Measurements from ENCODE around the gene TAF1D.
A peak's percentile ranks its signal among the peaks of the same experiment; 100 is the strongest.
"Not testable (repeated sequence)": the region's sequence is repeated elsewhere in the genome, so short reads cannot be mapped to it uniquely, and the experiment has no call there.

TAF1D gene

DNA sequence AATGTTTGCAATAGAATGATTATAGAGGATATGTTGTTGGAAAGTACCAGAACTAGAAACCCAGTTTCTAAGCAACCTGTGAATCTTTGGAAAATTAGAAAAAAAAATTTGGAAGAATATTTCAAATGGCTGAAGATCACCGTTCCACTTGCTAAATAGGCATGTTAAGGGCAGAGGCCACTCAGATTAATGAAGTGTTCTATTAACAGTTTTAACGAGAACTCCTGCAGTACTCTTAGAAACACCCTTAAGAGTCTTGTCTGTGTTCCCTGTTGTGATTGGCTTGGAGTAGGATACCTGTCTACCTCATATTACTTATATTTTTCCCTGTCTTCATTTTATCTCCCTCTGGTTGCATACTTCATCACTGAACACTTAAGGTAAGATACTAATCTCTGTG is 4.8 kb upstream of the TAF1D start:
- no peak for DNase-seq

DNA sequence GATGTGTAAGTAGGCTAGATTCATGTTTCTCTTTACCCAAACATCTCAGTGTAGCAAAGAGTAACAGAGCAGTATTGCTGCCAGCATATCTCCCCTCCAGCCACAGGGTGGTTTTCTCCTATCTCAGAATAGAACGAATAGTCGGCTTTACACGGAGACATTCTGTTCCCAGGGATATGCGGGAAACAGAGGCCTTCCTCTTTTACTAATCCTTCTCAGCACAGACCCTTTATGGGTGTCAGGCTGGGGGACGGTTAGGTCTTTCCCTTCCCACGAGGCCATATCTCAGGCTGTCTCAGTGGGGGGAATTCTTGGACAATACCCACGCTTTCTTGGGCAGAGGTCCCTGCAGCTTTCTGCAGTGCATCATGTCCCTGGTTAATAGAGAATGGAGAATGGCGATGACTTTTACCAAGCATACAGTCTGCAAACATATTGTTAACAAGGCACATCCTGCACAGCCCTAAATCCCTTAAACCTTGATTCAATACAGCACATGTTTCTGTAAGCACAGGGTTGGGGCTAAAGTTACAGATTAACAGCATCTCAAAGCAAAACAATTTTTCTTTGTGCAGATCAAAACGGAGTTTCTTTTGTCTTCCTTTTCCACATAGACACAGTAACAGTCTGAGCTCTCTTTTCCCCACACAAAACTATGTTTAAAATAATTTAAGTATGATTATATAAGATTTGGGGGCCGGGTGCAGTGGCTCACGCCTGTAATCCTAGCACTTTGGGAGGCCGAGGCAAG is 3.9 kb upstream of the TAF1D start:
- not testable (repeated sequence) for DNase-seq

DNA sequence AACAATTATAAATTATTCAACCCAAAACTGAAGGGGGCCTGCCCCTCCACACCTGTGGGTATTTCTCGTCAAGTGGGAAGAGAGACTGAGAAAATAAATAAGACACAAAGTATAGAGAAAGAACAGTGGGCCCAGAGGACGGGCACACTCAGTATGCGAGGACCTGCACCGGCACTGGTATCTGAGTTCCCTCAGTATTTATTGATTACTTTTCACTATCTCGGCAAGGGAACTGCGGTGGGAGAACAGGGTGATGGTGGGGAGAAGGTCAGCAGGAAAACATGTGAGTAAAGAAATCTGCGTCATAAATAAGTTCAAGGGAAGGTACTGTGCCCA is 3.3 kb upstream of the TAF1D start:
- DNase-seq: no peak

DNA sequence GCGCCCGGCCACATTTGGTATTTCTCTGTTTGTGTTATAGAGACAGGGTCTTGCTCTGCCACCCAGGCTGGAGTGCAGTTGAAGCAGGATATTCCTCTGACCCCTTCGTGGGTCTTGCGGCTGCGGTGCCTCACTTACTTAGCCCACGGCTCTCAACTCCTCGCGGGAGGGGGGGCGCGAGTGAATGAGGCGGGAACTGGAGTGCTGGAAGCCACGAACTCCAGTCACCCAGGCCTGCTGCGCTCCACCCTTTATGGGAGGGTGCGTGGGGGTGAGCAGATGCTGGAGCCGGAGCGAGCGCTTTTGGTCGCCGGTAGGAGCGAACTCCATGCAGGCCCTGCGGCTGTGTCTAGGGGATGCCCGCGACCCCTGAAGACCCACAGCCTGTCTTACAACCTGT is 2.0 kb upstream of the TAF1D start:
- no peak for DNase-seq

DNA sequence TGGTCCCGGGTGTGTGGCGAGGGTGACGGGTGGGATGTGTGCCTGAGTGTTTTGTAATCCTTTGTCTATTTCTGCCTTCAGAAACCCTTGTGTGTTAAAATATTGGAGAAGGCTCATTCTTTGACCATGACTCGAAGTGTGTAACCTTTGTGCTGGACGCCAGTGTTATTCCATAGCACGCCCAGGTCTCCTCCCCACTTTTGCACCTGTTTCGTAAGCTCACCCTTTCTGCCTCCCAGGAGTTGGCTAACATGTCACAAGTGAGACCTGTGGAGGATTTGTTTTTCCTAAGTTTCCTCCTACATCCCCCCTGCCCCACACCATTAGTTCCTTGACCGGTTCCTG is 559 bp upstream of the TAF1D start:
- DNase-seq: peak; percentile 48 to 51

DNA sequence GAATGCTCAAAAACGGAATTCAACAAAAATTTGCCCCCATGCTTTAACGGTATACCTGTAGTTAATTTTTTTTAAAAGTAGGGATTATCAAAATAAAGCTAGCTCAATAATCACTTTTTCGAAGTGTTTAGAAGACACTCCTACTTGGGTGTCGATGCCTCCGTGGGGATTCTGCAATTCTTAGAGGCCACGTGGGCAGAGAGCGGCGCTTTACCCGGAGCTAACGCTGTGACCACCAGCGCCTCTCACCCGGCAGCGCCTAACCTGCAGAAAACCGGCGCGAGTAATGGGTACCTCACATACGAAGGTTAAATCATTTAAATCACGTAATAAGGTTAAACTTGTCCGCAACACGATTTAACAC is 583 bp downstream of the TAF1D start:
- peak; percentile 5 to 42 for DNase-seq

DNA sequence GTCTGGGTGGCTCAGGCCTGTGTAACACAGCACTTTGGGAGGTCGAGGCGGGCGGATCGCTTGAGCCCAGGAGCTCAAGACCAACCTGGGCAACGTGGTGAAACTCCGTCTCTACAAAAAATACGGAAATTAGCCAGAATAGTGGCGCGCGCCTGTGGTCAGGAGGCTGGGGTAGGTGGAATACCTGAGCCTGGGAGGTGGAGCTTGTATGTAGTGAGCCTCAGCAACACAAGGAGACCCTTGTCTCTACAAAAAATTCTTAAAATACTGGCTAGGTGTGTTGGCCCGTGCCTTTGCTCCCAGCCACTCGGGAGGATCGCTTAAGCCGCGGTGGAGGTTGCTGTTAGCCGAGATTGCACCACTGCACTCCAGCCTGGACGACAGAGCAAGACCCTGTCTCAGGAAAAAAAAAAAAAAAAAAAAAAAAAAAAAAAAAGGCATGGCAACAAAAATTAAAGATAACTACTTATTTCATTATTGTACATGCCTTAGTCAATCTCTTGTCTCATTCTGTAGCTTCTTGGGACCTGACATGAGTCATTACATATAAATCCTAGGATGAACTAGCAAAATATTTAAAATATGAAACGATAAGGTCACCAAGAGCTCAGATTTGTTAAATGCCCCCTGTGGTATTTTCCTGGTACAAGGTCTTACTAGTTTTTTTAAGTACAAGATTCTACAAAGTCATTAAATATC is 1.1 kb downstream of the TAF1D start:
- DNase-seq: no peak

DNA sequence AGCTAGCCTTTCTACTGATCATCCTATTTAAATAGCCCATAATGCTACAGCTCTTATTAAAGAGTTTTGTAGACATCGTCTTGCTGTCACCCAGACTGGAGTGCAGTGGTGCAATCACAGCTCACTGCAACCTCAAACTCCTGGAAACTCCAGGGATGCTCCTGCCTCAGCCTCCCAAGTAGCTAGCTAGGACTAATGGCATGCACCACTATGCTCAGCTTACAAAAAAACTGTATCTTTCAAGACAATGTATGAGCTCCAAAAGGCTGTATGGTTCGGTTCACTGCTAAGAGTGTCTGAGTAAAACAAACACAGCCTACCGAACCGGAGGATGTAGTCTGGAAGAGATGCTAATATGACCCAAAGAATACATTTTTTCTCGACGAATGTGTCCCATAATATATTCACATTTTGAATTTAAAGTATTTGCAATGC is 2.6 kb downstream of the TAF1D start:
- no peak for DNase-seq

DNA sequence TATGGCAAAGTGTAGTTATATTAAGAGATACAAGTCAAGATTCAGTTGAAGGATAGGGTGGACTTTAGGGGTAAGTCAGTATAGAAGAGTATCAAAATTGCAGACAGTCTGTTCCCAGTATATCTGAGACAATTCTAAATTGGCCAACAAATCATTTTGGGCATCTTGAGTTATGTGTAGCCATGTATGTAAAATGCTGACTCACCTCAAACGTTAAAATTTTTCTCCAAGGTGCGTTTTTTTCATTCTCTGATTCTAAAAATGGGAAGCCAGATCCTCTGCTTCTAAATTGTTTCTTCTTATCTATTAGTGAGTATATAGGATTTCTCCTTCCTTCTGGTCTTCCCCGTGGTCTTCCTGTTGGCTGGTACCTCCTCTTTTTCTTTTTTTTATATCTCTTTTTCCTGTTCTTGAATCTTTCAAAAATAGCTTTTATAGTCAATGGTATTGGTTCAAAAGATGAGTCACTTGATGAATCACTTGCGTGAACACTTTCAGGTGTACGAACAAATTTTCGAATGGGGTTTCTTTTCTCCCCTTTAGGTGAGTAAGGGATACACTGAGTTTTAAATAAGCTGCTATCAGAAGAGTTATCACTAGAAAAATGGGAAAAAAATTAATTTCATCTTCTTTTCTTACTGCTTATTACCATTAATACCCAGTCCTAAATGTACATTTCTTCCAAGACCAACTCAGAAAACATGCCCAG is 3.2 kb downstream of the TAF1D start:
- no peak for DNase-seq

DNA sequence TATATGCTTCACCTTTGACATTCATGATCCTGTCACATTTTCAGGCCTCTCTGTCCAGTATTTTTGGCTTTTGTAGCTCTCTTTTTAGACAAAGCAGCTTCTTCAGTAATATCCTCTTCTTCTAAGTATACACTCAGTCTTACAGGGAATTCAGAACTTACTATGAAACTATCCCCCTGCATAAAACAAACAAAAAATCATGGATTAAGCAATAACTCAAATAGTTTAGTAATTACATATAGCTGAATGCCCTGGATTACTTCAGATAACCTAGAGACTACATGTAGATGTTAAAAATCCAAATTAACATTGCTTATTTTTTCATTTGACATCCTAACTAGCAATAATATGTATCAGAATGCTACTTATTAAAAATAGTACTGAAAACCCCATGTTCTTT is 5.2 kb downstream of the TAF1D start:
- DNase-seq: no peak

DNA sequence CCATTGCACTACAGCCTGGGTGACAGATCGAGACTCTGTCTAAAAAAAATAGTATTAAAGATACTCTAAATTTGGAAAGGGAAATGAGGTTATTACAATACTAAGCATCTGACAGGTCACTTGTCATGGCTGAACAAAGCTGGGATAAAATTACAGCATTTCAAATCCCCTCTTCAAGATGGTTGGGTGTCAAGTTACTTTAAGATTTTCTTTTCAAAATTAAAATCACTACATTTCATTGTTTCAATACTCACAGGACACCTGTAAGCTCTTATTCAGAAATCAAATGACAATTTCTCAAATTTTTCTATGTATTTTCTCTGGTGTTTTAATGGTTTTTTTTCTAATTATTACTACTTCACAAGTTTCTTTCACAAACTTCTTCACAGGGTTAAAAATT is 5.7 kb downstream of the TAF1D start:
- DNase-seq: no peak

DNA sequence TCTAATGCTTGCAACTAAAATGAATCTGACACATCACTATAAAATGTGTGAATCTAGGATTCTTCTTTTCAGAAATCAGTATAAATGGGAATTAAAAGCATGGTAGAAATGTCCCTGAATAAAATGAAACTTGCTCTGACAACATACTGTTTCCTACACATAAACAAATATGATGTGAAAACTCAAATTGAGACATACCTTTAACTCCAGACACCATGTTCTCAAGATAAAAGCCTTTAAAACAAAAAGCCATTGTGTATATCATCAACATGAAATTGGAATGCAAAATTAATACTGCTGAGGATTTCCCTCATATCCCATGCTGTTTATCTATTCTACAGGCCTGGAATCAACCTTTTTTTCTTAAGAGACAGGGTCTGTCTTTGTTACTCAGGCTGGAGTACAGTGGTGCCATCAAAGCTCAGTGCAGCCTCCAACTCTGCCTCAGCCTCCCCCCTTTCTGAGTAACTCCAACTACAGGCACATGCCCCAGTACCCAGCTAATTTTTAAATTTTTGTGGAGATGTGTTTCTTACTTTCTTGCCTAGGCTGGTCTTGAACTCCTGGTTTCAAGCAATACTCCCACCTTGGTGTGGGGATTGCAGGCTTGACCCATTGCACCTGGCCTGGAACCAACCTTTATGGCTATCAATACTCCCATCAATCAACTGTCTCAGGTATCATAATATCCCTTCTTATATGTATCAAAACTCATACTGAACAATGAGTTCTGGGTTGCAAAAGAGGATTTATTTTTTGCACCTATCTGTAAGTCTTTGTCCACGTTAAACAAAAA is 6.7 kb downstream of the TAF1D start:
- no peak for DNase-seq

DNA sequence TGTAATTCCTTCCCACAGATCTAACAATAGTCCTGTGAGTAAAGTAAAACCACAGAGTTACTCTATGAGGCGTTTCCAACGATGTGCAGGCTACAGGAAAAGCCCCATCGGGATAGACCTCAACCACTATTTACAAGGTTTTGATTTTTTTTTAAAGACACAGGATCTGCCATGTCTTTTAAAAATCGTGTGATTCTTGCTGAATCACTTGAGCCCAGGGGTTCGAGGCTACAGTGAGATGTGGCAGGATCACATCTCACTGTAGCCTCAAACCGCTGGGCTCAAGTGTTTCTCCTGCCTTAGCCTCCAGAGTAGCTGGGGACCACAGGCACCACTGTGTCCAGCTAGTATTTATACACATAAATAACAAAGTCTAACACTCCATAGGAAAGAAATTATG is 7.8 kb downstream of the TAF1D start:
- no peak for DNase-seq

DNA sequence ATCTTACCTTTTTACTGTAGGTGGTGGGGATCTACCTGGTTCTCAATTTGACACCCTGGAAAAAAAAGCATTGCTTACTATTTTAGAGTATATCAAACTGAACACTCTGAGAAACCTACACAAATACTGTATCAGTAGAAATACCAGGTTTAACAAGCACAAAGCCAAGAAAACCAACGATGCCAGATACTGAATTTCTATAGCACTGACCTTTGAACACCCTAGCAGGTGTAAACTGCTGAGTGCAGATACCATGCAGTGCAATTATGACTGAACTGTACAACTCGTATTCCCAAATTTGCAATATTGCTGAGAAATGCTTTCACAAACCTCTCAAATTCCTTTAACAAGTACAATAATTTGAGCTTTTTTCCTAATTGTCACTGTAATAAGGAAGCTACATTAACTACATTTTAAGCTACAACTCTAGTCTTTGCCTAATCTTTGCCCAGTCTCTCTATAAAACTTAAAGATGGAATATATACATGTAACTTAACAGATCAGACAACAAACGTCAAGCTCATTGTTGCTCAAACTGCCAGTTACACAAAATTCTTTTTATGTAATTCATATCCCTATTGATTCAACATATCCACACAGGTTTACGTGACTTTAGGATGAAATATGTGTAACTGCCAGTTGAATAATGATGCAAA is 8.9 kb downstream of the TAF1D start:
- DNase-seq: no peak

DNA sequence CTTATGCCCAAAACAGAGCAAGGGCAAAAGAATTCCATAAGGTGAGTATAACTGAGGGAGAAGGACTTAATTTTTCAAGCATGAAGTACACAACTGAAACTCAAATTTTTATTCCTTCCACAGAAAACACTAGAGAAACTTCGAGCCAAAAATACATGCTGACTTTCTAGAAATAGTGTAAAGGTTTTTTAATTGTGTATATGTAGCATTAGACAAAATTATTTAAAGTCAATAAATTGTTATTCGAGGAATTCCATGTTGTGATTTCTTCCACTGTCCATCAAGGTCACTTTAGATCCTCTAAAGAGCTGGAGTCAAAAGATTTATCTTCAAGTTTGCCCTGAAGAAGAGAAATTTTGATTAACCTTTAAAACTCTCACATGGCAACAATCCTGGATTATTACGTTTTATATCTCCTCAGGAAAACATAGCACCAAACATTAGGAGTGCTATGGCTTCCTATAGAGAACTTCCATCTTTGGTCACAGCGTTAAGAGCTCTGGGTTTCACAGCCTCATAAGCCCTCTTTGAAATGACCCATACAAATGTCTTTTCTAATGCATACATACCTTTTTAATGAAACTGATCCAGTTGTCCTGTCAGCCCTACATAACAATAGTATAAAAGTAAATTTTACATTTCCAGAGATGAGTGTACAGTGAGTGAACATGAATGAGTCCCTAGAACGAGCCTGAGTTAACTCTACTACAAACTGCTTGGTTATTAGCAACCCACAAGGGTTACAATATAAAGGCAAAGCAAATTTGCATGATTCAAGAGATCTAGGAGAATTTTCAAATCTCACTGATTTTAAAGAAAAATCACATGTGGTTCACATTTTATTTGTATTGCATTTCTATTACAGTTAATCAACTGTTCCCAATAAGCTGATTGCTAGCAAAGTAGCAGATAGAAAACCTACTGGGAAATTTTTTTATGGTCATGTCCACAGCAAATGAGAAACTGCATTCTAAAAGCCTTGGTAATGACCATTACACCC is 10.9 kb downstream of the TAF1D start:
- no peak for DNase-seq

DNA sequence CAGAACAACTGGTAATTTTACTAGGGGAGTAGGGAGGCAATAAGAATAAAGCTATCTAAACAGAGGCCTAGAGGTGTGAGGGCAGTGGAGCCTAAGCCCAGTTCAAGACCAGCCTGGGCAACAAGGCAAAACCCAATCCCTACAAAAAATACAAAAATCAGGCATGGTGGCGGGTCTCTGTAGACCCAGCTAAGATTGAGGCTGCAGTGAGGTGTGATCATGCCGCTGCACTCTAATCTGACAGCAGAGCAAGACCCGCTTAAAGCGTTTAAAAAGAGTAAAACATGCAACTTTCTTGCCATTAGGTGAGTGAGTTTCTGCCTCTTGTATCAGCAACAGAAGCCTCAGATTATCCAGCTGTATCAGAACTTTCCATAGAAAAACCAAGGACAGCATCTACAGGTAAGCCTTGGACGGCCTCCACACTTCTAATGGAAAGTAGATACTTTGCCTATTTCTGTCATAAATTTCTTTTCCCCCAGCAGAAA is 12.1 kb downstream of the TAF1D start:
- DNase-seq: no peak

DNA sequence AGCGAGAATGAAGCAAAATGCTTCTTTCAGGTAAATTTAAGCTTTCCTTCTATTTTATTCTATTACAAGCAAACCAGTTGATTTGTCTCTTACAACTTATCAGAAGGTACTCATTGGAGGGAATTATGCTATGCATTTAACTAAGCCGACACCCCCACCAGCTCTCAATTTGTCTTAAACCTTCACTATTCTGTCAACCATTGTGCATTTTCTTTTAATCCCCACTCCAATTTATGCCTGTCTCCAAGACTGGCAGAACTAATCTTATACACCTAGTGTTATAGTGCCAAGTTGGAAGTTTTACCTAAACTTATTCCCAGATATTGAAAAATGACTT is 12.5 kb downstream of the TAF1D start:
- DNase-seq: no peak

DNA sequence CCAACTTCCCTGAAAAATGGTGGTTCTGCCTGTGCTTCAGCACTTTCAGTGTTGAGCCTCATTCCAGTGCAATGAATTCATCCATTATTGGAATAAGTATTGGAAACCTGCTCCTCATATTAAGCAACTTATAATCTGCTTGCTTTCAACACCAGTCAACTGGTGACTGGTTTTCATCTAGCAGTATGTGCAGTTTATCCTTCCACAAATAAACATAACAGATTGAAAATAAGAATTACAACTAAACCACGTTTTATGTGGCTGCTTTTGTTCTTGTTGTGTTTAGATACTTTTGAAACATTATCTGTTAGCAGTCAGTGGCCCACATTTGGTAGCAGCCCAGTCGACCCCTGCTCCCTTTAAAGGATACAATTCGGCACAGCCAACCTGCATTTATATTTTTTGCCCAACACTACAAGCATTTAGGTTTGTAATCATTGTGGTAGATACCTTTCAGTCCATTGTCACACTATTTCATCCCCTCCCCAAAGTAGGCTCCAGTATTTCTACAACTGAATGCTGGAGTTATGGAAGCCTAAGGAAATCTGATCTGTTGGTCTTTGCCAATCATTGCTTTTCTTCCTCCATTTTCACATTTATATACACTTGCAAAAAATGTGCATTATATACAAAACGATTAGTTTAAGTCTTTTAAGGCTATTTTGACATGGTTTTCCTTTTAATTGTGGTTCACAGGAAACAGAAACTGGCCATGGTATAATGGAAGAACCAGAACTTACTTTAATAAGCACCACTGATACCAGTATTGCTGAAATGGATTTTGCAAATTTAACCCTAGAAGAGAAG is 13.1 kb downstream of the TAF1D start:
- DNase-seq: no peak

DNA sequence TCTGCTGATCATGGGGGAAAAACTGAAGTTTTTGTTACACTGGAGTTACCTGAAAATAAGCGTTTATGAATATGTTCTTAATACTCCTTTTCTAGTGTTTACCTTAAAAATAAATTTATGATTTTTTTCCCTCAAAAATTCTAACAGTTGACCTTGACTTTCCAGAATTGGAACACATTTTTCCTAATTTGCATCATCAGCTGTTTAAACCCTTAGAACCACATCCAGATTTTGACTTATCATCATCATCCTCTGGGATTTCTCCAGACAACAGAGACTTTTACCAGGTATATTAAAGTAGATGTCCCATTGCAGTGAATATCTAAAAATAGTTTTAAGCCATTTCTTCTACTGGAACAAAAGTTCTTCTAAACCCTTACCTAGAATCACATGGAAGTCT is 17.2 kb downstream of the TAF1D start:
- no peak for DNase-seq

DNA sequence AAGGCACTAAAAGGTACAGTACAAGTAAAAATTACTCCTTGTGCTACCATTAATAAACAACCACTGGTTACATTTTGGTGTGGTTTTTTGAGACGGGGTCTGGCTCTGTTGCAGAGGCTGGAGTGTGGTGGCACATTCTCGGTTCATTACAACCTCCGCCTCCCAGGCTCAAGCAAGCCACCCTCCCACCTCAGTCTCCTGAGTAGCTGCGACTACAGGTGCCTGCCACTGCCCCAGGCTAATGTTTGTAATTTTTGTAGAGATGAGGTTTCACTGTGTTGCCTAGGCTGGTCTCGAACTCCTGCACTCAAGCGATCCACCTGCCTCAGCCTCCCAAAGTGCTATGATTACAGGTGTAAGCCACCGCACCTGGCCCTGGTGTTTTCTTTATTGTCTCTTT is 20.8 kb downstream of the TAF1D start:
- no peak for DNase-seq

DNA sequence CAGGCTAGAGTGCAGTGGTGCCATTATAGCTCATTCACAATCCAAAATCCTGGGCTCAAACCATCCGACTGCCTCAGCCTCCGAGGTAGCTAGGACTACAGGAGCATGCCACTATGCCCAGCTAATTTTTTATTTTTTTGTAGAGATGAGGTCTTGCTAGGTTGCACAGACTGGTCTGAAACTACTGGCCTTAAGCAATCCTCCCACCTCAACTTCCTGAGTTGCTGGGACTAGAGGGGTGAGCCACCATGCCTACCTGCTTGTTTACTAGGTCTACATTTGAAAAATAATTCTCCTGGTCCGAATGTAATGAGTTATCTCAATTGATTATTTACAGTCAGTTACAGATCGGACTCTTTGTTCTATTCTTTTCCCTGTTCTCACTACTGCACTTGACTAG is 22.0 kb downstream of the TAF1D start:
- no peak for DNase-seq
